ENCODE data around the gene POGZ. TPM values are rescaled to one million over a fixed set of nuclear protein-coding genes. Genes with fewer than 3 reads are reported as not detected.

Gene POGZ
- total RNA-seq, 4 donors from 2014 or later = 14.1 to 20.2 (median 15.1) TPM

DNA sequence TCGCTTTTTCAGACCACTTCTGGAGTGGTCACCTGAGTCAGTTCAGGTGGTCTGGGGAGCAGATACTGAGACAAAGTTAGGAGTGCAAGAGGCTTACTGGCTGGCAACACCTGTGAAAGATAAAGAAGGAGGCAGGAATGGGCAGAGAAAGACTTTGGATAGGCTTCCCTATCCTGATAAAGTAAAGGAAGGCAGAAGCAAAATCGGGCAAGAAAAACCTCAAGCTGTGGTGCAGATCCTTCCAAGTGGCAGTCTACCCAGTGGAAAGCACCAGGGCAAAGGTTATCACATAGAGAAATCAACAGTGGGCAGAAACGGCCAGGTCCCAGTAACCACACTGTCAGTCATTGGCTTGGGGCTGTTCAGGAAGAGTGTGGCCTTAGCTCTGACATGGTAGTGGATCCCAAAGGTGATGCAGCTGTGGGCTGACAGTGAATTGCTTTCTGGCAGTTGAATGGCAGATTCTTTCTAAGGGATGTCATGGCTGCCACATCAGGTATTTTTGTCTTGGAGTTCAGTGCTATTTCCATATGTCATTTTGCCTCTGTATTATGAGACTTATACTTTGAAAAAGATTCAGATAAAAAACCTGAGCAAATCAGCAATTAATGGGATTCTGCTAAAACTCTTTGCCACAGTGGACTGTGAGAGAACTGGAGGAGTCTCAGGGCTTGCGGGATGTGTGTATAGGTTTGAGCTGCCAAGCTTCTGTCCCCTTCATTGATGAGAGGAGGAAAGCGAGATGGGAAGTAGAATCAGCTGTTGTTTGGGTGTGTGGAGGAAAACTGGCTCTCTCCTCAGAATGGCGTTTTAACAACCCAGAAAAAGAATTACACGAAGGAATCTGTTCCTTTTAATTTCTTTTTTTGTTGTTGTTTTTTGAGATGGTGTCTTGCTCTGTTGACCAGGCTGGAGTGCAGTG lies 43.8 kb upstream of the POGZ start:
- TF ChIP-seq, protein P1, sequence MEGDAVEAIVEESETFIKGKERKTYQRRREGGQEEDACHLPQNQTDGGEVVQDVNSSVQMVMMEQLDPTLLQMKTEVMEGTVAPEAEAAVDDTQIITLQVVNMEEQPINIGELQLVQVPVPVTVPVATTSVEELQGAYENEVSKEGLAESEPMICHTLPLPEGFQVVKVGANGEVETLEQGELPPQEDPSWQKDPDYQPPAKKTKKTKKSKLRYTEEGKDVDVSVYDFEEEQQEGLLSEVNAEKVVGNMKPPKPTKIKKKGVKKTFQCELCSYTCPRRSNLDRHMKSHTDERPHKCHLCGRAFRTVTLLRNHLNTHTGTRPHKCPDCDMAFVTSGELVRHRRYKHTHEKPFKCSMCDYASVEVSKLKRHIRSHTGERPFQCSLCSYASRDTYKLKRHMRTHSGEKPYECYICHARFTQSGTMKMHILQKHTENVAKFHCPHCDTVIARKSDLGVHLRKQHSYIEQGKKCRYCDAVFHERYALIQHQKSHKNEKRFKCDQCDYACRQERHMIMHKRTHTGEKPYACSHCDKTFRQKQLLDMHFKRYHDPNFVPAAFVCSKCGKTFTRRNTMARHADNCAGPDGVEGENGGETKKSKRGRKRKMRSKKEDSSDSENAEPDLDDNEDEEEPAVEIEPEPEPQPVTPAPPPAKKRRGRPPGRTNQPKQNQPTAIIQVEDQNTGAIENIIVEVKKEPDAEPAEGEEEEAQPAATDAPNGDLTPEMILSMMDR (IDR thresholded peaks at IDR 0.05 in 4 of 5, conservative IDR thresholded peaks at IDR 0.05 in 1 of 5) = no peak
- TF ChIP-seq POLR2A (IDR thresholded peaks at IDR 0.05) = no peak
- in situ Hi-C loops (cut with MboI; ENCODE audit: low sequenced_read_pairs in 4 of 4) = no loop called here

DNA sequence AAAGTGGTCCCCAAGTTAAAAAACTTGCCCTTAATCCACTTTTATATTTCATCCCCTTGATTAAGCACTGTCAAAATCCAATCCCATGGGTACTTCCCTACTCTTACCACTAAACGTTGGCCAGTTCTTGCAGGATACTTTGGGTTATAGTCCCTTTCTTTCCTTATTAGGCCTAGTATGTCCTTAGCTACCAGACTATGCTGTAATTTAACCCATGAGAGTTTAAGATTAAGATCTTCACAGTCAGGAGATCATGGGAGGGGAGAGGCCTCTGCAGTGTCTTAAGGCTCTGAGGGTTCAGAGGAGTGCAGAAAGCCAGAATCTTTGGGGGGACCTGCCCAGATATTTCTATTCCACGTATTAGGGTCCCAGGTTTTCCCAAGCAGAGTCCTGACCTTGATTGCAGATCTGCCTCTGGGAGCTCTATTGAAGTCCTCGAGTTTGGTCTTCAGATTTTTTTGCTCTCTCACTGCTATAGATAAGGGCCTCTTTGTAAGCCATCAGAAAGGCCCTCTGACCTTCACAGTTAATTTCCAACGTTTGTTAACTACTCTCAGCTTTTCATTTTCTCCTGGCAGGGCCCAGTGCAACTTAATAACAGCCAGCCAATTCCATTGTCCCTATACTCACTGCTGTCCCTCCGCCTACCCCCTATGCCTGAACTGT lies 42.9 kb upstream of the POGZ start:
- no peaks in the 10 kb centered on the region for H3K36me3 ChIP-seq
- intact Hi-C loops (cut with DNase I; ENCODE audit: low total_unique reads) = no loop called here
- H3K4me1 ChIP-seq = no peaks in the 10 kb centered on the region
- DNase-seq (no peak), ATAC-seq (no peak)
- no peaks in the 10 kb centered on the region for H3K9me3 ChIP-seq
- in situ Hi-C loops (cut with MboI; ENCODE audit: low sequenced_read_pairs in 4 of 4) = no loop called here
- no peaks in the 10 kb centered on the region for H3K27me3 ChIP-seq
- TF ChIP-seq POLR2A (IDR thresholded peaks at IDR 0.05) = no peak
- TF ChIP-seq, protein P1 (IDR thresholded peaks at IDR 0.05 in 4 of 5, conservative IDR thresholded peaks at IDR 0.05 in 1 of 5) = no peak
- H3K27ac ChIP-seq = no peak overlapping the region
- no peak overlapping the region for H3K4me3 ChIP-seq

More for the DNA sequence above, 43.8 kb upstream of the POGZ start:
- DNase-seq = no peak
- intact Hi-C loops (cut with DNase I; ENCODE audit: low total_unique reads) = no loop called here
- H3K9me3 ChIP-seq = no peaks in the 10 kb centered on the region
- H3K4me1 ChIP-seq = no peaks in the 10 kb centered on the region
- H3K27ac ChIP-seq = no peak overlapping the region
- no peaks in the 10 kb centered on the region for H3K27me3 ChIP-seq
- H3K36me3 ChIP-seq = no peaks in the 10 kb centered on the region
- H3K4me3 ChIP-seq = no peak overlapping the region
- ATAC-seq = no peak

DNA sequence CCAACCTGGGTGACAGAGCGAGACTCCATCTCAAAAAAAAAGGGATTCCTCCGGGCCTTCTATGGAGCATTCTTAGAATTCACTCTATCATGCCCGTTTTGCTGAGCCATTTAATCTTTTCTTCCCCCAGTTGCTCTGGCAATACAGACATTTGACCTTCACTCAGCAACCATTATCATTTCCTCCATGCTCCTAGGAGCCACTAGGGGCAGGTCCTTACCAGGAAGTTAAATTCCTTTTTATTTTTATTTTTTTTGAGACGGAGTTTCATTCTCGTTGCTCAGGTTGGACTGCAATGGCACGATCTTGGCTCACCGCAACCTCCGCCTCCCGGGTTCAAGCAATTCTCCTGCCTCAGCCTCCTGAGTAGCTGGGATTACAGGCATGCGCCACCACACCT lies 42.2 kb upstream of the POGZ start:
- in situ Hi-C loops (cut with MboI; ENCODE audit: low sequenced_read_pairs in 4 of 4) (no loop called here), intact Hi-C loops (cut with DNase I; ENCODE audit: low total_unique reads) (no loop called here)
- no peaks in the 10 kb centered on the region for H3K36me3 ChIP-seq
- no peak overlapping the region for H3K27ac ChIP-seq
- TF ChIP-seq POLR2A (IDR thresholded peaks at IDR 0.05) = no peak
- TF ChIP-seq, protein P1 (IDR thresholded peaks at IDR 0.05 in 4 of 5, conservative IDR thresholded peaks at IDR 0.05 in 1 of 5) = no peak
- no peak for DNase-seq
- H3K9me3 ChIP-seq = no peaks in the 10 kb centered on the region
- no peaks in the 10 kb centered on the region for H3K4me1 ChIP-seq
- H3K4me3 ChIP-seq = no peak overlapping the region
- ATAC-seq = no peak
- H3K27me3 ChIP-seq = no peaks in the 10 kb centered on the region

DNA sequence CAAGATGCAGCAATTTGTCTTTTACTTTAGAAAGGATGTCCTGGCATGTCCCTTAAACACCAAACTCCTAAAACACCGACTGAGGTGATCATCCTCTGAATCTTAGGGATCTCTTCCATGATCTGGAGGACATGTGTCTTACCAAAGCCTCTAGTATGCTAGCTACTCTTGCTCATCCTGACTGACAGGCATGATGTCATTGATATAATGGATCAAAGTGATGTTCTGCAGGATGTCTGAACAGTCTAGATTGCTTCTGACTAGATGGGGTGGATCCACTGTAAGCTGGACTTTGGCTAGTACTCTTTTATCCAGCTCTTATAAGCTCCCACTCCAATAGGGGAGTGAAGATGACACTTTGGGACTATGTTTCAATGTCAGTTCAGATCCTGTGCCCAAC lies 40.6 kb upstream of the POGZ start:
- H3K36me3 ChIP-seq = no peaks in the 10 kb centered on the region
- in situ Hi-C loops (cut with MboI; ENCODE audit: low sequenced_read_pairs in 4 of 4) (no loop called here), intact Hi-C loops (cut with DNase I; ENCODE audit: low total_unique reads) (no loop called here)
- TF ChIP-seq POLR2A (IDR thresholded peaks at IDR 0.05) = no peak
- TF ChIP-seq, protein P1 (IDR thresholded peaks at IDR 0.05 in 4 of 5, conservative IDR thresholded peaks at IDR 0.05 in 1 of 5) = no peak
- H3K4me3 ChIP-seq = no peak overlapping the region
- H3K27ac ChIP-seq = no peak overlapping the region
- ATAC-seq (no peak), DNase-seq (no peak)
- H3K9me3 ChIP-seq = no peaks in the 10 kb centered on the region
- no peaks in the 10 kb centered on the region for H3K4me1 ChIP-seq
- H3K27me3 ChIP-seq = no peaks in the 10 kb centered on the region

Measured in gastrocnemius medialis (tissue), 4 donors.